ENCODE measurements around the gene PLEKHM2. TPM values are rescaled to one million over a fixed set of nuclear protein-coding genes. Genes with fewer than 3 reads are reported as not detected.
A peak's percentile ranks its signal among the peaks of the same experiment; 100 is the strongest.

The PLEKHM2 gene
- polyA plus RNA-seq, 1 experiment = 24.4 TPM

- no peak for DNase-seq (ENCODE audit: low read depth, low spot score)
- H3K9me3 ChIP-seq (ENCODE audit: control insufficient read depth, insufficient read depth, low read length) = peaks cover 3% of the 10 kb centered on the region; the same call in 1 of the 2 replicates
- H3K27me3 ChIP-seq (ENCODE audit: control insufficient read depth, insufficient read depth, low read length) = peaks cover 3% of the 10 kb centered on the region
- ChIA-PET CTCF (no interaction called here), POLR2A (interaction anchor here (0.6 kb wide), 1 partner anchor 74 kb away, joined by 3 read pairs; no protein-coding TSS in a partner anchor)
- H3K27ac ChIP-seq (ENCODE audit: low read depth, low read length) = no peak overlapping the region
- no peak overlapping the region for H3K4me3 ChIP-seq (ENCODE audit: low read depth, low read length)
- no peak for TF ChIP-seq CTCF (IDR thresholded peaks at IDR 0.05; ENCODE audit: low read depth, low read length)
Measured at GRCh38 chr1:15755646-15756040, 71.5 kb downstream of the PLEKHM2 start.

GRCh38 chr1:15756143-15757015, 72.3 kb downstream of the PLEKHM2 start:
- H3K9me3 ChIP-seq (ENCODE audit: control insufficient read depth, insufficient read depth, low read length) = peaks cover 3% of the 10 kb centered on the region; the same call in 1 of the 2 replicates
- ChIA-PET CTCF (no interaction called here), POLR2A (no interaction called here)
- TF ChIP-seq CTCF (IDR thresholded peaks at IDR 0.05; ENCODE audit: low read depth, low read length) = no peak
- H3K27ac ChIP-seq (ENCODE audit: low read depth, low read length) = no peak overlapping the region
- DNase-seq (ENCODE audit: low read depth, low spot score) = no peak
- H3K27me3 ChIP-seq (ENCODE audit: control insufficient read depth, insufficient read depth, low read length) = peaks cover 3% of the 10 kb centered on the region
- no peak overlapping the region for H3K4me3 ChIP-seq (ENCODE audit: low read depth, low read length)

- no peak overlapping the region for H3K4me3 ChIP-seq (ENCODE audit: low read depth, low read length)
- no peak for DNase-seq (ENCODE audit: low read depth, low spot score)
- no peak for TF ChIP-seq CTCF (IDR thresholded peaks at IDR 0.05; ENCODE audit: low read depth, low read length)
- ChIA-PET CTCF (interaction anchor here (0.7 kb wide), 1 partner anchor 16 kb away, joined by 3 read pairs; no protein-coding TSS in a partner anchor), POLR2A (no interaction called here)
- H3K27ac ChIP-seq (ENCODE audit: low read depth, low read length) = no peak overlapping the region
- peaks cover 3% of the 10 kb centered on the region for H3K27me3 ChIP-seq (ENCODE audit: control insufficient read depth, insufficient read depth, low read length)
- peaks cover 3% of the 10 kb centered on the region; the same call in 1 of the 2 replicates for H3K9me3 ChIP-seq (ENCODE audit: control insufficient read depth, insufficient read depth, low read length)
Measured at GRCh38 chr1:15757016-15757543, 73.0 kb downstream of the PLEKHM2 start.

- ChIA-PET POLR2A (no interaction called here), CTCF (interaction anchor here (0.7 kb wide), 1 partner anchor 16 kb away, joined by 3 read pairs; no protein-coding TSS in a partner anchor)
- peak overlapping the region; percentile 84 for H3K4me3 ChIP-seq (ENCODE audit: low read depth, low read length)
- H3K27ac ChIP-seq (ENCODE audit: low read depth, low read length) = no peak overlapping the region
- peaks cover 3% of the 10 kb centered on the region for H3K27me3 ChIP-seq (ENCODE audit: control insufficient read depth, insufficient read depth, low read length)
- no peak for TF ChIP-seq CTCF (IDR thresholded peaks at IDR 0.05; ENCODE audit: low read depth, low read length)
- DNase-seq (ENCODE audit: low read depth, low spot score) = no peak
- H3K9me3 ChIP-seq (ENCODE audit: control insufficient read depth, insufficient read depth, low read length) = peaks cover 3% of the 10 kb centered on the region; the same call in 1 of the 2 replicates
Measured at GRCh38 chr1:15757575-15758342, 73.6 kb downstream of the PLEKHM2 start.
